ENCODE data around the gene TCF7L2. TPM values are rescaled to one million over a fixed set of nuclear protein-coding genes. Genes with fewer than 3 reads are reported as not detected.

The TCF7L2 gene
- total RNA-seq, 1 experiment from 2014 or later, result 45.2 TPM

- DNase-seq (ENCODE audit: low read depth, low spot score) (no peak), ATAC-seq (no peak)
- ChIA-PET CTCF (no interaction called here), POLR2A (no interaction called here)
- no peaks in the 10 kb centered on the region; the same call in 1 of the 2 replicates for H3K36me3 ChIP-seq (ENCODE audit: control insufficient read depth, insufficient read depth, low read length)
- in situ Hi-C loops (cut with HindIII; ENCODE audit: low pct_unique_long_range_greater_than_20kb, low sequenced_read_pairs) (no loop called here), intact Hi-C loops (cut with micrococcal nuclease; ENCODE audit: unreplicated experiment) (no loop called here)
- peaks cover 83% of the 10 kb centered on the region for H3K4me1 ChIP-seq (ENCODE audit: control insufficient read depth, insufficient read depth, low read length)
- no TSS peak for BruUV-seq (replicated peaks)
- no peaks in the 10 kb centered on the region for H3K27me3 ChIP-seq (ENCODE audit: control insufficient read depth, insufficient read depth, low read length)
- no peaks in the 10 kb centered on the region for H3K9me3 ChIP-seq (ENCODE audit: control insufficient read depth, insufficient read depth, low read depth, low read length)
- H3K4me3 ChIP-seq (ENCODE audit: low read depth in 2 of 2, low read length in 2 of 2), result no peak overlapping the region
- TF ChIP-seq CTCF (IDR thresholded peaks at IDR 0.05), result no peak
- TF ChIP-seq SIN3A (IDR thresholded peaks at IDR 0.05; ENCODE audit: borderline replicate concordance, insufficient read depth, low read depth, low read length), result no peak
- no peak for TF ChIP-seq TCF7L2 (IDR thresholded peaks at IDR 0.05; ENCODE audit: low read depth, low read length)
- no peak for TF ChIP-seq POLR2AphosphoS5 (IDR thresholded peaks at IDR 0.05; ENCODE audit: low read depth, low read length)
- no peak for TF ChIP-seq REST (IDR thresholded peaks at IDR 0.05; ENCODE audit: insufficient read depth in 1 of 2, low read depth in 2 of 2, low read length in 1 of 2)
- peak overlapping the region; percentile 77 for H3K27ac ChIP-seq (ENCODE audit: low read length)
Measured at GRCh38 chr10:113047605-113047962, 97.5 kb downstream of the TCF7L2 start.

GRCh38 chr10:113047963-113048781 lies 98.1 kb downstream of the TCF7L2 start:
- Histone ChIP-seq H3K27ac (ENCODE audit: low read length) (peak overlapping the region; percentile 77), H3K4me1 (ENCODE audit: control insufficient read depth, insufficient read depth, low read length) (peaks cover 88% of the 10 kb centered on the region), H3K9me3 (ENCODE audit: control insufficient read depth, insufficient read depth, low read depth, low read length) (no peaks in the 10 kb centered on the region), H3K27me3 (ENCODE audit: control insufficient read depth, insufficient read depth, low read length) (no peaks in the 10 kb centered on the region), H3K4me3 (ENCODE audit: low read depth in 2 of 2, low read length in 2 of 2) (no peak overlapping the region), H3K36me3 (ENCODE audit: control insufficient read depth, insufficient read depth, low read length) (no peaks in the 10 kb centered on the region)
- no TSS peak for BruUV-seq (replicated peaks)
- POLR2A ChIA-PET, result no interaction called here
- TF ChIP-seq POLR2AphosphoS5 (IDR thresholded peaks at IDR 0.05; ENCODE audit: low read depth, low read length), result no peak
- TF ChIP-seq CTCF (IDR thresholded peaks at IDR 0.05), result no peak
- TF ChIP-seq REST (IDR thresholded peaks at IDR 0.05; ENCODE audit: insufficient read depth in 1 of 2, low read depth in 2 of 2, low read length in 1 of 2), result no peak
- no peak for TF ChIP-seq TCF7L2 (IDR thresholded peaks at IDR 0.05; ENCODE audit: low read depth, low read length)
- TF ChIP-seq SIN3A (IDR thresholded peaks at IDR 0.05; ENCODE audit: borderline replicate concordance, insufficient read depth, low read depth, low read length), result no peak
- in situ Hi-C loops (cut with HindIII; ENCODE audit: low pct_unique_long_range_greater_than_20kb, low sequenced_read_pairs), result no loop called here
- intact Hi-C loops (cut with micrococcal nuclease; ENCODE audit: unreplicated experiment), result no loop called here
- no peak for ATAC-seq
- CTCF ChIA-PET, result no interaction called here
- no peak for DNase-seq (ENCODE audit: low read depth, low spot score)
